SK-N-SH treated with all-trans-retinoic acid at 6 μM for 48 hours (cell line): ENCODE data around the gene GBGT1.

ENCODE experiments used
- ATAC-seq: fragments of 200-7000 bp; cut with Tn5 transposase; 3 replicates; pipeline ENCODE4 v1.9.1; 2020; ENCODE audit warnings: mild to moderate bottlenecking, moderate library complexity
- BACH2 ChIP-seq: fragments of 250-450 bp; sonication (Bioruptor Pico); IDR thresholded peaks from 2 replicates; pipeline ENCODE4 v1.9.0; 2021; ENCODE audit warnings: mild to moderate bottlenecking, borderline replicate concordance
- CREB5 ChIP-seq: fragments of 250-450 bp; sonication (Bioruptor Pico); IDR thresholded peaks from 2 replicates; pipeline ENCODE4 v1.5.1; 2020; ENCODE audit warnings: low read depth, mild to moderate bottlenecking, moderate library complexity
- CSDC2 ChIP-seq: fragments of 250-450 bp; sonication (Bioruptor Pico); IDR thresholded peaks from 2 replicates; pipeline ENCODE4 v1.5.0; 2020; ENCODE audit warnings: mild to moderate bottlenecking, moderate library complexity
- CSRNP3 ChIP-seq: fragments of 250-450 bp; sonication (Bioruptor Pico); IDR thresholded peaks from 2 replicates; pipeline ENCODE4 v1.5.1; 2021; ENCODE audit warnings: mild to moderate bottlenecking, moderate library complexity
- ESRRG ChIP-seq: fragments of 250-450 bp; sonication (Bioruptor Pico); IDR thresholded peaks from 2 replicates; pipeline ENCODE4 v1.6.1; 2021; ENCODE audit warnings: mild to moderate bottlenecking
- GLIS3 ChIP-seq: fragments of 250-450 bp; sonication (Bioruptor Pico); IDR thresholded peaks from 2 replicates; pipeline ENCODE4 v1.5.0; 2020; ENCODE audit warnings: mild to moderate bottlenecking, moderate library complexity
- ISL1 ChIP-seq: fragments of 250-450 bp; sonication (Bioruptor Pico); IDR thresholded peaks from 2 replicates; pipeline ENCODE4 v2.1.2; 2022; ENCODE audit warnings: mild to moderate bottlenecking, moderate library complexity
- OSR1 ChIP-seq: fragments of 250-450 bp; sonication (Bioruptor Pico); IDR thresholded peaks from 2 replicates; pipeline ENCODE4 v1.8.0; 2022; ENCODE audit warnings: moderate library complexity, mild to moderate bottlenecking, inconsistent platforms
- PATZ1 ChIP-seq: fragments of 250-450 bp; sonication (Bioruptor Pico); IDR thresholded peaks from 2 replicates; pipeline ENCODE4 v1.8.0; 2020; ENCODE audit warnings: mild to moderate bottlenecking, moderate library complexity, borderline replicate concordance
- POU6F1 ChIP-seq: fragments of 250-450 bp; sonication (Bioruptor Pico); IDR thresholded peaks from 2 replicates; pipeline ENCODE4 v1.8.0; 2021; ENCODE audit warnings: low read depth, mild to moderate bottlenecking, moderate library complexity, borderline replicate concordance
- RARB ChIP-seq: fragments of 250-450 bp; sonication (Bioruptor Pico); IDR thresholded peaks from 2 replicates; pipeline ENCODE4 v1.8.0; 2021; ENCODE audit warnings: mild to moderate bottlenecking, moderate library complexity
- SNAI2 ChIP-seq: fragments of 250-450 bp; sonication (Bioruptor Pico); IDR thresholded peaks from 2 replicates; pipeline ENCODE4 v1.5.0; 2020; ENCODE audit warnings: mild to moderate bottlenecking, moderate library complexity
- TCF4 ChIP-seq: fragments of 250-450 bp; sonication (Bioruptor Pico); IDR thresholded peaks from 2 replicates; pipeline ENCODE4 v1.8.0; 2021; ENCODE audit warnings: mild to moderate bottlenecking, moderate library complexity, borderline replicate concordance
- ZC3H10 ChIP-seq: fragments of 250-450 bp; sonication (Bioruptor Pico); IDR thresholded peaks from 2 replicates; pipeline ENCODE4 v1.5.1; 2021; ENCODE audit warnings: mild to moderate bottlenecking, moderate library complexity
- ZFP30 ChIP-seq: fragments of 450-650 bp; formaldehyde crosslinking; IDR thresholded peaks from 2 replicates; pipeline ENCODE4 v1.5.0; 2022; ENCODE audit warnings: mild to moderate bottlenecking, moderate library complexity
- ZNF8 ChIP-seq: fragments of 450-650 bp; formaldehyde crosslinking; IDR thresholded peaks from 2 replicates; pipeline ENCODE4 v1.5.0; 2020; ENCODE audit warnings: mild to moderate bottlenecking, moderate library complexity

GBGT1 gene

GRCh38 chr9:133122605-133122934, 41.1 kb downstream of the GBGT1 start:
- no peak for TF ChIP-seq OSR1 (CRISPR knock-in tag)
- no peak for ATAC-seq

GRCh38 chr9:133121915-133122550, 41.7 kb downstream of the GBGT1 start:
- TF ChIP-seq BACH2 (no peak), ZFP30 (CRISPR knock-in tag) (no peak), ISL1 (CRISPR knock-in tag) (no peak), GLIS3 (no peak), PATZ1 (CRISPR knock-in tag) (no peak), POU6F1 (CRISPR knock-in tag) (no peak), OSR1 (CRISPR knock-in tag) (no peak), ZNF8 (CRISPR knock-in tag) (no peak), CSRNP3 (no peak), CSDC2 (CRISPR knock-in tag) (no peak), TCF4 (CRISPR knock-in tag) (no peak), SNAI2 (no peak)
- TF ChIP-seq, all 23 proteins: peak for 0
- no peak for ATAC-seq

GRCh38 chr9:133121198-133121914, 42.4 kb downstream of the GBGT1 start, which contains the start of gene RALGDS:
RALGDS (minus strand) TSS chr9:133121240; CDS start chr9:133121154, 86 bp downstream.
- no peak for TF ChIP-seq SNAI2
- peak; percentile 58 for ATAC-seq

GRCh38 chr9:133120501-133121197, 43.1 kb downstream of the GBGT1 start:
- TF ChIP-seq TCF4 (CRISPR knock-in tag) (no peak), RARB (CRISPR knock-in tag) (no peak), ESRRG (CRISPR knock-in tag) (no peak), GLIS3 (no peak), ZC3H10 (no peak), SNAI2 (no peak), CSDC2 (CRISPR knock-in tag) (no peak), CREB5 (CRISPR knock-in tag) (no peak)
- ATAC-seq, result peak; percentile 3

- ATAC-seq, result peak; percentile 24
- TF ChIP-seq POU6F1 (CRISPR knock-in tag) (no peak), TCF4 (CRISPR knock-in tag) (no peak), GLIS3 (no peak)
These were observed 43.7 kb downstream of the GBGT1 start for GRCh38 chr9:133119846-133120500.
